Right kidney (tissue), 1 donor: Measurements from ENCODE around the gene TMCC2.

Experiments used
- DNase-seq: peaks from one replicate; pipeline ENCODE4 v3.0.0-alpha.2; 2016

TMCC2 gene

GRCh38 chr1:205240569-205240968 is 12.8 kb downstream of the TMCC2 start:
- DNase-seq: no peak

- DNase-seq: no peak
These were observed 13.8 kb downstream of the TMCC2 start for GRCh38 chr1:205241366-205242030.

GRCh38 chr1:205243350-205244191 is 15.8 kb downstream of the TMCC2 start:
- no peak for DNase-seq

GRCh38 chr1:205244384-205244783 is 16.6 kb downstream of the TMCC2 start:
- DNase-seq: no peak

- no peak for DNase-seq
These were observed 17.4 kb downstream of the TMCC2 start for GRCh38 chr1:205245096-205245495.

- no peak for DNase-seq
These were observed 18.8 kb downstream of the TMCC2 start for GRCh38 chr1:205246351-205247119.

GRCh38 chr1:205247130-205247921 is 19.6 kb downstream of the TMCC2 start:
- DNase-seq: no peak

GRCh38 chr1:205248793-205249601 is 21.3 kb downstream of the TMCC2 start:
- DNase-seq: peak; percentile 33

GRCh38 chr1:205249651-205250050 is 21.9 kb downstream of the TMCC2 start:
- DNase-seq: no peak

GRCh38 chr1:205250699-205251098 is 23.0 kb downstream of the TMCC2 start:
- no peak for DNase-seq

GRCh38 chr1:205251576-205251975 is 23.8 kb downstream of the TMCC2 start:
- DNase-seq: no peak

GRCh38 chr1:205255941-205256780 is 28.4 kb downstream of the TMCC2 start:
- DNase-seq: peak; percentile 61

GRCh38 chr1:205256951-205257625 is 29.3 kb downstream of the TMCC2 start:
- no peak for DNase-seq

GRCh38 chr1:205257735-205258134 is 30.0 kb downstream of the TMCC2 start:
- DNase-seq: no peak

- DNase-seq: no peak
These were observed 30.5 kb downstream of the TMCC2 start for GRCh38 chr1:205258261-205258691.

GRCh38 chr1:205258719-205259118 is 31.0 kb downstream of the TMCC2 start:
- no peak for DNase-seq

- no peak for DNase-seq
These were observed 31.6 kb downstream of the TMCC2 start for GRCh38 chr1:205259324-205259832.

- DNase-seq: no peak
These were observed 32.3 kb downstream of the TMCC2 start for GRCh38 chr1:205259998-205260397.

- no peak for DNase-seq
These were observed 33.4 kb downstream of the TMCC2 start for GRCh38 chr1:205260948-205261732.
